ENCODE results near the gene HES7. TPM values are rescaled to one million over a fixed set of nuclear protein-coding genes. Genes with fewer than 3 reads are reported as not detected.
A peak's percentile ranks its signal among the peaks of the same experiment; 100 is the strongest.

Gene HES7
- total and polyA plus RNA-seq, 10 donors = 0.04 to 0.67 (median 0.41) TPM; not detected in 5

DNA sequence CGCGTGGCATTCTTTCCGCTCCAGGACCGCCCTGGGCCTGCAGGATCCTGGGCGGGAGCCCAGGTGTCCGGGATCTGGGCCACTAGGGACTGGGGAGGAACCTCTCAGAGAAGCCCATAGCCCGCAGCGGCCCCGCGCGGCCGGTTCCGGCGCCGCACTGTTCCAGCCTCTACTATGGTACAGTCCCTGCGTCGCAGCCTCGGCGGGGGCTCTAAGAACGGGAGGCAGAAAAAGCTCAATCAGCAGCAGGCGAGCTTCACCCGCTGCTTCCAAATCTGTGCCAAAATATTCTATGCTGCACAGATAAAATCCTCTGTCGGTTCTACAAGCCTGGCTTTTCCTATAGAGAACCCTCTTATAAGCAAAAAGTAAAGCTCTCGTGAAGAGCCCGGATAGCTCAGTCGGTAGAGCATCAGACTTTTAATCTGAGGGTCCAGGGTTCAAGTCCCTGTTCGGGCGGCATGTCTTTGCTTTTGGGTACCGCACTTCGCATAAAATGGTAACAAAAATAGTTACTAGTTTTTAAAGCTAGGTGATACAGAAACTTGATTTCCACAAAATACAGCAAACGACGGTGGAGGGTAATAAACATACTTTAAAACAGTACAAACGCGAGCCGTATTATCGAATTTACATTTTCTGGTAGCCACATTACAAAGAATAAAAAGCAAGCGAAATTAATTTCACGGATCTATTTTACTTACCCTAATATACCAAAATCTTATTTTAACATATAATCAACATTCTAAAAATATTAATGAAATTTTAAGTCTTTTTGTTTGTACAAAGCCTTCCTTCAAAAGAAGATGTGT, 4.9 kb downstream of the HES7 start:
- Histone ChIP-seq H3K27me3 (replicated peaks in 1 of 7) (peaks cover 4 to 86% (median 45%) of the 10 kb centered on the region in 7 donors), H3K9me3 (no peaks in the 10 kb centered on the region), H3K36me3 (no peaks in the 10 kb centered on the region), H3K27ac (peak overlapping the region; percentile 55 to 89 (median 82)), H3K4me1 (peaks cover 49 to 75% (median 69%) of the 10 kb centered on the region in 6 donors), H3K4me3 (peak overlapping the region; percentile 46 to 86 (median 56))
- 0 to 1% (median 0%) methylated on average over 33 to 38 of the region's 38 CpGs for WGBS, 5 donors
- peak in 1 of 3 donors; percentile 61 for TF ChIP-seq POLR2AphosphoS5 (IDR thresholded peaks at IDR 0.05)
- TF ChIP-seq, protein P1, sequence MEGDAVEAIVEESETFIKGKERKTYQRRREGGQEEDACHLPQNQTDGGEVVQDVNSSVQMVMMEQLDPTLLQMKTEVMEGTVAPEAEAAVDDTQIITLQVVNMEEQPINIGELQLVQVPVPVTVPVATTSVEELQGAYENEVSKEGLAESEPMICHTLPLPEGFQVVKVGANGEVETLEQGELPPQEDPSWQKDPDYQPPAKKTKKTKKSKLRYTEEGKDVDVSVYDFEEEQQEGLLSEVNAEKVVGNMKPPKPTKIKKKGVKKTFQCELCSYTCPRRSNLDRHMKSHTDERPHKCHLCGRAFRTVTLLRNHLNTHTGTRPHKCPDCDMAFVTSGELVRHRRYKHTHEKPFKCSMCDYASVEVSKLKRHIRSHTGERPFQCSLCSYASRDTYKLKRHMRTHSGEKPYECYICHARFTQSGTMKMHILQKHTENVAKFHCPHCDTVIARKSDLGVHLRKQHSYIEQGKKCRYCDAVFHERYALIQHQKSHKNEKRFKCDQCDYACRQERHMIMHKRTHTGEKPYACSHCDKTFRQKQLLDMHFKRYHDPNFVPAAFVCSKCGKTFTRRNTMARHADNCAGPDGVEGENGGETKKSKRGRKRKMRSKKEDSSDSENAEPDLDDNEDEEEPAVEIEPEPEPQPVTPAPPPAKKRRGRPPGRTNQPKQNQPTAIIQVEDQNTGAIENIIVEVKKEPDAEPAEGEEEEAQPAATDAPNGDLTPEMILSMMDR (IDR thresholded peaks at IDR 0.05 in 8 of 11, conservative IDR thresholded peaks at IDR 0.05 in 3 of 11) = peak; percentile 59 to 93 (median 87)
- TF ChIP-seq POLR2A (IDR thresholded peaks at IDR 0.05) = no peak
- peak; percentile 97 for DNase-seq
- intact Hi-C loops (cut with DNase I; ENCODE audit: low total_unique reads) = no loop called here

DNA sequence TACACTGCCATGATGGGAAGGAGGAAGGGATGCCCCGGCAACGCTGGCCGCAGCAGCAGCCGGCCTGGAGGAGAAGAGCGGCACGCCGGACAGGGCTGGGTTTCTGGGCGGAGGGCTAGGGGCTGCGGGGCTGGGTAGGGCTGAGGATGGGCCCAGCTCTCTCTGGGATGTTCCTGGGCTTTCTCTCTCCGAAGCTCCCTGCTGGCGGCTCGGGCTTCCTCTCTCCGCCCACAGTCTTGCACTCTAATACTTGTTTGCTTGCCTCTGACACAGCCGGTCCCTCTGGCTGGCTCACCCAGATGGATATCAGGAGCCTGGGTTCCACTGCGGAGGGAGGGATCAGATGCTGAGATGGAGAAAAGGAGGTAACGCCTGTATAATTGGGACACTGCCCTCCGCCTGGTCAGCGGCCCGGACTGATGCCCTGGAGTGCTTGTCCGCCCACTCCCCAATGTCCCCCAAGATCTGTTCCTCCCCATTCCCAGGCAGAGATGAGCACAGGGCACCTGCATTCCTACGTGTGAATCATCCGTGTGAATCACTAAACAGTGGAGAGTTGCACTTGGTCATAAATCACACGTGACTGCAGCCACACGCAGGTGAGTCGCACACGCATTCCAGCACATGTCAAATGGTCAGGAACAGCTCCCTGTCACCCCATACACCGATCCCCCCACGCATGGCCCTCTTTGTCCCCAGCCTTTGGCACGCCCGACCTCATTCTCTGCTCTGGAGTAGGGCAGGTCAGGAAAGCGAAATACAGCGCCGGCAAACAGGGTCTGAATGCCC, 5.7 kb downstream of the HES7 start, which contains the start of gene ALOXE3:
Gene ALOXE3 (minus strand): TSS at position 535 of the 789 bp plus-strand sequence. CDS start 524 bp downstream, at position 11.
- Histone ChIP-seq H3K27me3 (replicated peaks in 1 of 7) (peaks cover 1 to 86% (median 45%) of the 10 kb centered on the region in 7 donors), H3K27ac (peak within 1 kb of the TSS; percentile 55 to 89 (median 82)), H3K9me3 (no peaks in the 10 kb centered on the region), H3K36me3 (no peaks in the 10 kb centered on the region), H3K4me3 (peak within 1 kb of the TSS; percentile 46 to 86 (median 56)), H3K4me1 (peaks cover 41 to 67% (median 61%) of the 10 kb centered on the region in 6 donors)
- WGBS, 5 donors = 0 to 2% (median 1%) methylated on average over 16 to 33 of the region's 33 CpGs
- DNase-seq = peak; percentile 81
- no peak for TF ChIP-seq POLR2AphosphoS5 (IDR thresholded peaks at IDR 0.05)
- TF ChIP-seq POLR2A (IDR thresholded peaks at IDR 0.05) = no peak
- TF ChIP-seq, protein P1 (IDR thresholded peaks at IDR 0.05 in 8 of 11, conservative IDR thresholded peaks at IDR 0.05 in 3 of 11) = no peak
- intact Hi-C loops (cut with DNase I; ENCODE audit: low total_unique reads) = no loop called here

DNA sequence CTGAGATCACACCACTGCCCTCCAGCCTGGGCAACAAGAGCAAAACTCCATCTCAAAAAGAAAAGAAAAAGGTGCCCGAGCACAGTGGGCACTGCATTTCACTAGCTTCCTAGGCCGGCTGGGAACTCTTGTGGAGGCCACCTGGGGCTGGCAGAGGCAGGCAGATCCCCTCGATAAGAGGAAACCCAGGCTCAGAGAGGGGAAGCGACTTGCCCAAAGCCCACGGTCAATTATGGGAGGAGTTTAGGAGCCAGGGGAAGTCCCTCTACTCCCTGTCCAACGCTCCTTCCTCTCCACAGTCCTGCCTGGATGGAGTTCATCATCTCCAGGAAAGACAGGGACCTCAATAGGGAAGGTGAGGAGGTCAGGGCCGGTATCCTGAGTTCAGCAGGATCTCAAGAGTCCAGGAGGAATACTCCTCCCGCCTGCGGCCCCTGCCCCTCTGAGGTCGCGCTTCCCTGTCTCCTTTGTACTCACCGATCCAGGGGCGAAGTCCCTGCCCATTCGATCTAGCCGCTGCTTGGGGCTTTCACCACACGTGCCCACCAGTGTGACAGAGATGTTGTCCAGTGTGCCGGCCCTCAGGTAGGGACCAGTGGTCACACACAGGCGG, 6.4 kb downstream of the HES7 start:
- Histone ChIP-seq H3K27ac (peak overlapping the region in 1 of 8 donors; percentile 81), H3K36me3 (no peaks in the 10 kb centered on the region), H3K27me3 (replicated peaks in 1 of 7) (peaks cover 0 to 86% (median 45%) of the 10 kb centered on the region in 7 donors), H3K4me3 (peak overlapping the region in 5 of 8 donors; percentile 49 to 86 (median 60)), H3K4me1 (peaks cover 34 to 60% (median 54%) of the 10 kb centered on the region in 6 donors), H3K9me3 (no peaks in the 10 kb centered on the region)
- DNase-seq = no peak
- WGBS, 5 donors = 1 to 11% (median 4%) methylated on average over 18 of the region's 18 CpGs
- intact Hi-C loops (cut with DNase I; ENCODE audit: low total_unique reads) = no loop called here
- TF ChIP-seq POLR2A (IDR thresholded peaks at IDR 0.05) (no peak), POLR2AphosphoS5 (IDR thresholded peaks at IDR 0.05) (no peak)
- TF ChIP-seq, protein P1 (IDR thresholded peaks at IDR 0.05 in 8 of 11, conservative IDR thresholded peaks at IDR 0.05 in 3 of 11) = no peak

Measured in spleen (tissue), 11 donors.